Prostate gland (tissue), 2 donors: Measurements from ENCODE around the gene NCAPG.

ENCODE experiments used
- CTCF ChIP-seq, 4 experiments: fragments of 200-600 bp in 2 of 4; fragments of 450-650 bp in 2 of 4; sonication (generic) in 2 of 4; IDR thresholded peaks; 1 replicate in 3 of 4; 2 replicates in 1 of 4; pipeline ENCODE4 v1.5.1; 2016 to 2019; ENCODE audit warnings: antibody characterized with exemption in 4 of 4, mild to moderate bottlenecking in 2 of 4, moderate library complexity in 2 of 4
- POLR2A ChIP-seq: fragments of 450-650 bp; IDR thresholded peaks from one replicate; pipeline ENCODE4 v1.6.1; 2016; ENCODE audit warnings: antibody characterized with exemption, mild to moderate bottlenecking
- POLR2AphosphoS5 ChIP-seq: sonication (generic); formaldehyde crosslinking; IDR thresholded peaks from one replicate; pipeline ENCODE4 v1.6.1; 2017; ENCODE audit warnings: antibody characterized with exemption

- TF ChIP-seq POLR2A (no peak), CTCF (IDR thresholded peaks at IDR 0.05) (no peak), POLR2AphosphoS5 (no peak)
These were observed 66.2 kb downstream of the NCAPG start for GRCh38 chr4:17876943-17877342.
